Endothelial cell of umbilical vein (primary cell): Measurements from ENCODE around the gene ADAMTS19. TPM values are rescaled to one million over a fixed set of nuclear protein-coding genes. Genes with fewer than 3 reads are reported as not detected.

Experiments
- BruUV-seq: library from RNA; stranded (reverse); fragments of 400-500 nt; replicated peaks from 2 replicates; lab custom pipeline; 2021; lab: Mats Ljungman, UMichigan
- CTCF ChIA-PET: fragments of 300-600, 350-600 bp; sonication (Branson Sonifier 250); formaldehyde crosslinking; loops from one replicate; lab custom pipeline; 2021; ENCODE audit warnings: antibody characterized with exemption, inconsistent platforms; lab: Charles Lee
- POLR2A ChIA-PET: fragments of 300-600, 350-600 bp; sonication (Branson Sonifier 250); formaldehyde crosslinking; loops from one replicate; lab custom pipeline; 2021; ENCODE audit warnings: antibody characterized with exemption, inconsistent platforms; lab: Charles Lee
- DNase-seq: peaks from one replicate; pipeline ENCODE4 v3.0.0-alpha.2; 2011; ENCODE audit warnings: low read depth, low spot score
- FAIRE-seq: peaks from 2 replicates; lab custom pipeline; 2011; peaks lifted over from hg19 to GRCh38; lab: Jason Lieb, UNC
- H2AFZ ChIP-seq: 2 replicates; pipeline ENCODE4 v1.6.0; 2012; ENCODE audit warnings: low read depth, low read length, control low read depth, inconsistent platforms
- H3K27ac ChIP-seq: 2 replicates; pipeline ENCODE4 v1.5.1; 2011; ENCODE audit warnings: low read depth, mild to moderate bottlenecking, control low read depth, low read length, moderate library complexity; ENCODE audit not compliant: insufficient read depth
- H3K27me3 ChIP-seq, 2 experiments: 2 replicates each; pipeline versions ENCODE4 v1.6.0 to v1.6.1; 2011; ENCODE audit warnings: low read length in 2 of 2, mixed read lengths in 1 of 2; ENCODE audit not compliant: control insufficient read depth in 2 of 2, insufficient read depth in 2 of 2
- H3K36me3 ChIP-seq, 2 experiments: 2 replicates in 1 of 2; 3 replicates in 1 of 2; pipeline ENCODE4 v1.5.1; 2011; ENCODE audit warnings: low read length in 2 of 2, mild to moderate bottlenecking in 1 of 2, moderate library complexity in 1 of 2; ENCODE audit not compliant: control insufficient read depth in 2 of 2, insufficient read depth in 2 of 2; ENCODE audit errors: extremely low read depth in 1 of 2
- H3K4me1 ChIP-seq: 3 replicates; pipeline ENCODE4 v1.5.1; 2011; ENCODE audit warnings: mild to moderate bottlenecking, low read length; ENCODE audit not compliant: control insufficient read depth, insufficient read depth; ENCODE audit errors: extremely low read depth
- H3K4me2 ChIP-seq: 2 replicates; pipeline ENCODE4 v1.6.1; 2011; ENCODE audit warnings: low read length, control low read depth, mixed read lengths; ENCODE audit not compliant: insufficient read depth
- H3K4me3 ChIP-seq, 3 experiments: fragments of 200-600 bp in 1 of 3; sonication (generic), shearing (Covaris generic) in 1 of 3; replicated peaks in 1 of 3; 2 replicates each; pipeline ENCODE4 v1.5.1; 2011 to 2016; ENCODE audit warnings: control low read depth in 3 of 3, low read length in 3 of 3, mild to moderate bottlenecking in 2 of 3, inconsistent platforms in 1 of 3, low read depth in 1 of 3, moderate library complexity in 1 of 3; ENCODE audit not compliant: insufficient read depth in 1 of 3
- H3K79me2 ChIP-seq: 2 replicates; pipeline ENCODE4 v1.6.0; 2012; ENCODE audit warnings: low read length, inconsistent platforms; ENCODE audit not compliant: control insufficient read depth, insufficient read depth
- H3K9ac ChIP-seq: replicated peaks from 2 replicates; pipeline ENCODE3; 2011; ENCODE audit warnings: low read length, control low read depth; ENCODE audit not compliant: insufficient read depth; ENCODE audit errors: extremely low read depth
- H3K9me1 ChIP-seq: replicated peaks from 3 replicates; pipeline ENCODE4 v1.6.0; 2011; ENCODE audit warnings: mild to moderate bottlenecking, low read length; ENCODE audit not compliant: control insufficient read depth, insufficient read depth; ENCODE audit errors: extremely low read depth
- H3K9me3 ChIP-seq: replicated peaks from 2 replicates; pipeline ENCODE4 v1.5.1; 2012; ENCODE audit warnings: low read length, inconsistent platforms; ENCODE audit not compliant: control insufficient read depth, insufficient read depth
- H4K20me1 ChIP-seq: replicated peaks from 2 replicates; pipeline ENCODE3; 2011; ENCODE audit warnings: mild to moderate bottlenecking, low read length; ENCODE audit not compliant: control insufficient read depth, insufficient read depth; ENCODE audit errors: extremely low read depth
- EZH2 ChIP-seq: IDR thresholded peaks from 2 replicates; pipeline ENCODE4 v1.6.1; 2012; ENCODE audit warnings: borderline replicate concordance, low read depth, mild to moderate bottlenecking, moderate library complexity, low read length, inconsistent platforms; ENCODE audit not compliant: severe bottlenecking
- FOS ChIP-seq: IDR thresholded peaks from 2 replicates; pipeline ENCODE4 v1.6.1; 2011; ENCODE audit warnings: mild to moderate bottlenecking, low read length, moderate library complexity, borderline replicate concordance; ENCODE audit not compliant: insufficient read depth
- GATA2 ChIP-seq: IDR thresholded peaks from 2 replicates; pipeline ENCODE4 v1.7.0; 2011; ENCODE audit warnings: low read depth, mild to moderate bottlenecking, moderate library complexity, mixed read lengths, low read length; ENCODE audit not compliant: insufficient read length, insufficient read depth
- JUN ChIP-seq: IDR thresholded peaks from 2 replicates; pipeline ENCODE4 v1.6.1; 2011; ENCODE audit warnings: borderline replicate concordance, low read depth; ENCODE audit not compliant: insufficient read length, insufficient read depth
- MAX ChIP-seq: IDR thresholded peaks from 2 replicates; pipeline ENCODE4 v1.6.1; 2011; ENCODE audit not compliant: insufficient read depth, insufficient read length
- MYC ChIP-seq: IDR thresholded peaks from one replicate; pipeline ENCODE4 v1.6.1; 2011; ENCODE audit warnings: mild to moderate bottlenecking, low read depth, low read length
- POLR2A ChIP-seq: IDR thresholded peaks from 2 replicates; pipeline ENCODE4 v1.6.1; 2012; ENCODE audit warnings: low read depth, mild to moderate bottlenecking, control low read depth, low read length
- POLR2AphosphoS5 ChIP-seq: IDR thresholded peaks from 2 replicates; pipeline ENCODE4 v1.6.1; 2012; ENCODE audit warnings: low read depth, mild to moderate bottlenecking, control low read depth, low read length, moderate library complexity; ENCODE audit not compliant: insufficient read depth
- dilution Hi-C: fragments of 300-500 bp; cut with MboI; formaldehyde crosslinking; loops from one replicate; pipeline ENCODE4 v1.15.0; 2019; ENCODE audit warnings: low sequenced_read_pairs; ENCODE audit not compliant: extremely low pct_ligation_motif_present
- intact Hi-C: fragments of 100-400 bp; cut with micrococcal nuclease; formaldehyde crosslinking; loops from one replicate; pipeline ENCODE4 v1.10.0; 2022
- polyA plus RNA-seq, 4 experiments: library from polyadenylated mRNA; depleted of rRNA in 3 of 4; stranded (reverse) in 3 of 4; unstranded in 1 of 4; fragments of >200 nt; gene quantifications; 2 replicates each; pipeline versions ENCODE4 v1.2.1 to v1.2.3, GENCODE V29; 2011 to 2012; ENCODE audit warnings: missing spikeins in 1 of 4
- total RNA-seq: library from RNA; stranded (reverse); gene quantifications from 2 replicates; pipeline ENCODE4 v1.2.3, GENCODE V29; 2021
- TF ChIP-seq, protein P1 (sequence below), 2 donors: IDR thresholded peaks; 1 replicate in 1 of 2; 2 replicates in 1 of 2; pipeline ENCODE4 v1.5.1; 2011; ENCODE audit warnings: low read length in 2 of 2, mild to moderate bottlenecking in 2 of 2, moderate library complexity in 2 of 2, control low read depth in 1 of 2, inconsistent platforms in 1 of 2, low read depth in 1 of 2; ENCODE audit not compliant: insufficient read depth in 1 of 2; ENCODE audit errors: extremely low read depth in 1 of 2

ADAMTS19 gene
- total and polyA plus RNA-seq, 2 donors (not counting 3 experiments of a cell fraction or from before 2014, with no cell fraction given), result not detected

DNA sequence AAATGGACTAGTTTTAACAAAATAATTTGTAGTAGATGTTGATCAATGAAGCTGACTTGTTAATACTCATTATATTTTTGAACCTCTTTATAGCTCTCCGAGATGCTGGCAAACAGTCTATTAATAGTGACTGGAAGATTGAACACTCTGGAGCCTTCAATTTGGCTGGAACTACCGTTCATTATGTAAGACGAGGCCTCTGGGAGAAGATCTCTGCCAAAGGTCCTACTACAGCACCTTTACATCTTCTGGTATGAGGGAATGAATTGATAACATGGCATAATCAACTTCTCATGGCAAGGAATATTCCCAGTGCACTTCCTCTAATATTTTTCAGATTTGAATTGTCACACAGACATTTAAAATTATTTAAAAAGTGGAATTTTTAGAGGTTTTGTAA lies 219.6 kb downstream of the ADAMTS19 start:
- ChIA-PET CTCF (interaction anchor here (1.0 to 1.5 kb wide), 2 partner anchors 15 to 89 kb away, joined by 3 read pairs; no protein-coding TSS in a partner anchor), POLR2A (no interaction called here)
- no peak overlapping the region for H3K27ac ChIP-seq
- H3K79me2 ChIP-seq, result no peaks in the 10 kb centered on the region
- no TSS peak for BruUV-seq
- no peaks in the 10 kb centered on the region for H3K27me3 ChIP-seq
- DNase-seq, result no peak
- H3K4me1 ChIP-seq, result no peaks in the 10 kb centered on the region
- no peaks in the 10 kb centered on the region for H4K20me1 ChIP-seq
- no peaks in the 10 kb centered on the region for H3K9me1 ChIP-seq
- no peak for FAIRE-seq
- H3K9me3 ChIP-seq, result no peaks in the 10 kb centered on the region
- TF ChIP-seq JUN (no peak), FOS (no peak)
- intact Hi-C loops (no loop called here), dilution Hi-C loops (no loop called here)
- no peak overlapping the region for H3K4me3 ChIP-seq
- no peak overlapping the region for H3K4me2 ChIP-seq
- H3K9ac ChIP-seq, result no peak overlapping the region
- H3K36me3 ChIP-seq, result no peaks in the 10 kb centered on the region
- H2AFZ ChIP-seq, result no peak overlapping the region

DNA sequence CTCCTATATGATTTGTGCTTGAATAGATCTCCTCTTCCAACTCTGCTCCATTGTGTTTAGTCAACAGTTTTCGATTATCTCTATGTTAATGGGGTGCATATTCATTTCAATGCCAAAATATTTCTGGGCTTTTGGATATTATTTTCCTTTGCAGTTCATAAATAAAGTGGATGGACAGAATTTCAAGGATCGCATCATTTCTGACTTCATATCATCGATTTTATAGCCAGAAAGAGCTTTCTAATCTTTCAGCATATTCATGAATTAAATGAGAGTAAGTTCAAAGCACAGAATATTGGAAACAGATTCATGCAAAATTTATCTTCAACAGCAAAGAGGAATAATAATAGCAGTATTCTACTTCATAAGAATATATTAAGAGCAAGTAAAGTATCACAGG lies 227.8 kb downstream of the ADAMTS19 start:
- no peaks in the 10 kb centered on the region for H3K27me3 ChIP-seq
- H4K20me1 ChIP-seq, result no peaks in the 10 kb centered on the region
- H2AFZ ChIP-seq, result no peak overlapping the region
- no peak overlapping the region for H3K9ac ChIP-seq
- TF ChIP-seq POLR2AphosphoS5, result no peak
- no peak for TF ChIP-seq FOS
- no peak for TF ChIP-seq MYC
- TF ChIP-seq, protein P1, sequence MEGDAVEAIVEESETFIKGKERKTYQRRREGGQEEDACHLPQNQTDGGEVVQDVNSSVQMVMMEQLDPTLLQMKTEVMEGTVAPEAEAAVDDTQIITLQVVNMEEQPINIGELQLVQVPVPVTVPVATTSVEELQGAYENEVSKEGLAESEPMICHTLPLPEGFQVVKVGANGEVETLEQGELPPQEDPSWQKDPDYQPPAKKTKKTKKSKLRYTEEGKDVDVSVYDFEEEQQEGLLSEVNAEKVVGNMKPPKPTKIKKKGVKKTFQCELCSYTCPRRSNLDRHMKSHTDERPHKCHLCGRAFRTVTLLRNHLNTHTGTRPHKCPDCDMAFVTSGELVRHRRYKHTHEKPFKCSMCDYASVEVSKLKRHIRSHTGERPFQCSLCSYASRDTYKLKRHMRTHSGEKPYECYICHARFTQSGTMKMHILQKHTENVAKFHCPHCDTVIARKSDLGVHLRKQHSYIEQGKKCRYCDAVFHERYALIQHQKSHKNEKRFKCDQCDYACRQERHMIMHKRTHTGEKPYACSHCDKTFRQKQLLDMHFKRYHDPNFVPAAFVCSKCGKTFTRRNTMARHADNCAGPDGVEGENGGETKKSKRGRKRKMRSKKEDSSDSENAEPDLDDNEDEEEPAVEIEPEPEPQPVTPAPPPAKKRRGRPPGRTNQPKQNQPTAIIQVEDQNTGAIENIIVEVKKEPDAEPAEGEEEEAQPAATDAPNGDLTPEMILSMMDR (IDR thresholded peaks at IDR 0.05; ENCODE audit: extremely low read depth in 1 of 2, insufficient read depth in 1 of 2, low read depth in 1 of 2, low read length in 2 of 2), result no peak
- no peak for TF ChIP-seq POLR2A
- TF ChIP-seq GATA2, result no peak
- TF ChIP-seq EZH2, result no peak
- TF ChIP-seq MAX, result no peak
- no peak for TF ChIP-seq JUN
- H3K4me3 ChIP-seq, result no peak overlapping the region
- BruUV-seq, result no TSS peak
- ChIA-PET CTCF (no interaction called here), POLR2A (no interaction called here)
- no peaks in the 10 kb centered on the region for H3K4me1 ChIP-seq
- no peaks in the 10 kb centered on the region for H3K9me1 ChIP-seq
- H3K27ac ChIP-seq, result no peak overlapping the region
- H3K4me2 ChIP-seq, result no peak overlapping the region
- H3K36me3 ChIP-seq, result no peaks in the 10 kb centered on the region
- no peaks in the 10 kb centered on the region for H3K79me2 ChIP-seq
- intact Hi-C loops, result no loop called here
- no peaks in the 10 kb centered on the region for H3K9me3 ChIP-seq
- FAIRE-seq (no peak), DNase-seq (no peak)
- dilution Hi-C loops, result no loop called here
